Measurements from ENCODE around the gene SCO1.

SCO1 gene

DNA sequence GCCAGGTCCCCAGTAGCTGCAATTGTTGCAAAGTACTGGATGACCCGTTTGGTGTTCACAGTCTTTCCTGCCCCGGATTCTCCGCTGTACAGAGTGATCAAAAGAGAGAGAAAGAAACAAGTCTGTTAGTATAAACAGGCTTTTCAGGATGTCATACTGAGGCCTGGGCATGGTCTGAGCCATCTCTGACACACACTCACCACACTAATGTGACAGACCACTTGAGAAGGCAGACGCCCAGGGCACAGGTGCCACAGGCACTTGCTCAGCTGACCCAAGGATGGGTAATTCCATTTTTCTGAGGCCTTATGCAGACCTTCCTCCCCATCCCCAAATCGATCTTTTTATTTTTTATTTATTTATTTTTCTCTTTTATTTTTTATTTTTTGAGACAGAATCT lies 47.7 kb downstream of the SCO1 start:
- no peak for DNase-seq

DNA sequence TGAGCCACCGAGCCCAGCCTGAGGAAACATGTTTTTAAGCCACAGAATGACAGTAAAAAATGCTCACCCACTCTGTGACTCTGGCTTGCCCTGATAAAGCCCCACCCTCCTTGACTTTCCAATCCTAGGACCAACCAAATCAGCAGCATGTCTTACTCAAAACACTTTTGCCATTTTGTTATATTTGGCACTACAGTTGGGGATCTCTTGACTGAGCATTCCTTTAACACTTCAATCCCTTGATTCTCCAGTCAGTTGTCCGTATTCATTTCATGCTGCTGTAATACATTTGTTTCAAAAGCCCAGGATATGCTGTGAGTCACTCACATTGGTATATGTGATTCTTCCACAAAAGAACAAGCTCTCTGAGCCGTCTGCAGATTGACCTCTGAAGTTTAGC lies 48.4 kb downstream of the SCO1 start:
- no peak for DNase-seq

DNA sequence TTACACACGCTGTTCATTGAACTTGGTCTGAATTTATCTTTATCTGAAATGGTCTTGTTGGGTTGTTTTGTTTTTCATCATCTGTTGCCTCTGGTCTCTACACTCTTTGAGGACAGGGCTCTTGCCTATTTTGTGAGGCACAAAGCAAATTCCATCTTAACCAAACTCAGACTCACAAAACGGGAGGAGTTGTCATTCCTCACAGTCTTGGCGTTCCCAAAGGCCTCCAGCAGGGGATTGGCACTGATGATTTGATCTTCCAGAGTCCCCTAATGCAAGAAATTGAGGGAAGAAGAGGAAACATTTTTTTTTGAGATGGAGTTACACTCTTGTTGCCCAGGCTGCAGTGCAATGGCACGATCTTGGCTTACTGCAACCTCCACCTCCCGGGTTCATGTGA lies 49.0 kb downstream of the SCO1 start:
- DNase-seq, result no peak

DNA sequence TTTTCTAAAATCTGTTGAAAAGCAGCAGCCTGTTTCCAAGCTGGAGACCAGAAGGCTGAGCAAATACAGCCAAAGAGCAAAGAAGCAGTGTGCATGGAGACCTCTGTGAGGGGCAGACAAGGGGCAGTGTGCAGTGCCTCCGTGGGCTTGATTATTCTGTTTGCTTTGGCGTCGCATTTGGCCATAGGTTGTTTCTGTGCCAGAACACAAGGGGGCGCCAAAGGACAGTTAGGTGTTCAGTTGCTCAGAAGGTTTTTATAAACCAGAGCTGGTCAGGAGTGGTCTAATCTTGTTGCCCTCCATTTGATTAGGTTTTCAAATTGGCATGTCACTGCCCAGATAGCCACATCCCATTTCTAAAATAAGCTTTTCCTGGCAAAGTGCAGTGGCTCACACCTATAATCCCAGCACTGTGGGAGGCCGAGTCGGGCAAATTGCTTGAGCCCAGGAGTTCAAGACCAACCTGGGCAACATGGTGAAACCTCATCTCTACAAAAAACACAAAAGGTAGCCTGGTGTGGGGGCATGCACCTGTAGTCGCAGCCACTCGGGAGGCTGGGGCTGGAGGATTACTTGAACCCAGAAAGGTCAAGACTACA lies 50.8 kb downstream of the SCO1 start:
- DNase-seq, result peak; percentile 77

DNA sequence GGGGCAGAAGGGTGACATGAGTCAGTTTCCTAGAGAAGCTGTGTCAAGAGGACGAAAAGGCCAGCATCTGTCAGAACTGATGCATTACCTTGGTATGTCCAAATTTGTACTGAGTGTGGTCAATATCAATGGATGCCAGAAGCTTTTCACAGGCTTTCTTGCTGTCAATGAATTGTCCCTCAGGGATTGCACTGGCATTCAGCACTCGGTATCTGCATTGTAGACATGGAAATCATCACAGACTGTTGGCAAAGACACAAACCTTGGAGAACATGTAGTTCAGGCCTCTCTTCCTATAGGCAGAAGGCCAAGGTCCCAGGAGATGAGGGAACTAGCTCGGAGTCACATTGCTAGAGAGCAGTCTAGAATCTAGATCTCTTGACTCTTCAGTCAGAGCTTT lies 56.9 kb downstream of the SCO1 start:
- DNase-seq, result no peak

DNA sequence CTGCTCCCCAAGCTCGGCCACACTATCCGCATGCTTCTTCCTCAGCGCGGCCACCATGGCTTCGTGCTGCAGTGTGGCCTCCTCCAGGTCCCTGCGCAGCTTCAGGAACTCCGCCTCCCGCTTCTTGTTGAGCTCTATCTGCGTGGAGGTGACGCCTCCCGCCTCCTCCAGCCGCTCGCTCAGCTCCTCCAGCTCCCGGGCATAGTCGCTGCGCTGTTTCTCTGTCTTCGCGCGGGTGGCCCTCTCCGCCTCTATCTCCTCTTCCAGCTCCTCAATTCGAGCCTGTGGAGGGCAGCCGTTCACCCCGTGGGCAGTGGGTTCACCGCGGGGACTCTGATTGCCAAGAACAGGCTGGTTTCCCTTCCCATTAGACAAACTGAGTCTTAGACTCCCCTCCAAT lies 59.2 kb downstream of the SCO1 start:
- no peak for DNase-seq

DNA sequence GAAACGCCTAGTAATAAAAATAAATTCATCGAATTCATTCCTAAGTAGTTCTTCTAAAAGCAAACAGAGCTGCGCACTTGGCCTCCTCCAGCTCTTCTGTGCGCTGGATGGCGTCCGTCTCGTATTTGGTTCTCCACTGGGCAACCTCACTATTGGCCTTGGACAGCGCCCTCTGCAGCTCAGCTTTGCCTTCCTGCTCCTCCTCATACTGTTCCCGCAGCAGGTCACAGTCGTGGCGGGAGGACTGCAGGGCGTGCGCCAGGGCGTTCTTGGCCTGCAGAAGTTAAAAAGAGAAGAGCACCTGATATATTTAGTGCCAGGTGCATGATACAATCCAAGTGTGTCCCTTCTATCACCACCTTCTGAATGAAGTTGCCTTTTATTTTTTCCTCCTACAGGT lies 62.0 kb downstream of the SCO1 start:
- DNase-seq, result no peak

DNA sequence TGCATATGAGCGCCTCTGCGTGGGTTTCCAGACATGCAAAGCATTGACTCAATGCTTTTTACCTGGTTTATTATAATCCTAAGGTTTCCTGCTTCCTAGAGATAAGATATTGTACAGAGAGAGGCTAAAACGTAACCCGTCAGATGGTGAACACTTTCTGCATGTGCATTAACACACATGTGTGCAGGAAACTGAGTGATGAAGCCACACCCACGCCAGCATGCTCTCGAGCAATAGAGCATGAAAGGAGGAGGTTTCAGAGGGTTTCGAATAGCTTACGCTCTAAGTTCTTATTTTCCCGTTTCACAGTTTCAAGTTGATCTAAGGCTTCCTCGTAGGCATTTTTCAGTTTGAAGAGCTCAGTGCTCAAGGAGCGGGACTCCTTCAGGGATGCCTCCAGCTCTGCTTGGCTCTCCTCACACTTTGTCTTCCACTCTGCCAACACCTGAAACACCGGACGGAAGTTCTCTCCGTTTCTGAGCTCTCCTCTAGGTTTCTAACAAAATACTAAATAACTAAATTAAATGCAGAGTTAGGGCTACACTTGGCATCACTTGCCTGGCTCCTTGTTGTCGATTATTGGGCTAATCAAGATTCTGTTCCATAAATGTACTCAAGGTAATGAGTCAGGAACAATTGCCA lies 63.5 kb downstream of the SCO1 start:
- DNase-seq, result no peak

DNA sequence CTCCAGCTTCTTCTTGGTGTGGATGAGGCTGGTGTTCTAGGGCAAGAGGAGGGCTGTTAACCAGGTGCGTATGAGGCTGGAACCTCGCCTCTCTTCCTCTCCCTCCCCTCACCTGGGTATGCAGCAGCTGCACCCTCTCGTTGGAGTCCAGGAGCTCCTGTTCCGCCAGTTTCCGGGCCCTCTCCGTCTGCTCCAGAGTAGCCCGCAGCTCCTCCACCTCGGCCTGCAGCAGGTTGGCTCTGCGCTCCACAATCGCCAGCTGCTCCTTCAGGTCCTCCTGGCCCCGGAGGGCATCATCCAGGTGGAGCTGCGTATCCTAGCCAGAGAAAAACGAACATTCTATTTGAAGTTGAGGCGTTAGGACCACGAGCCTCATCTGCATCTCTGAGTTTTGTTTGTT lies 65.6 kb downstream of the SCO1 start:
- no peak for DNase-seq

DNA sequence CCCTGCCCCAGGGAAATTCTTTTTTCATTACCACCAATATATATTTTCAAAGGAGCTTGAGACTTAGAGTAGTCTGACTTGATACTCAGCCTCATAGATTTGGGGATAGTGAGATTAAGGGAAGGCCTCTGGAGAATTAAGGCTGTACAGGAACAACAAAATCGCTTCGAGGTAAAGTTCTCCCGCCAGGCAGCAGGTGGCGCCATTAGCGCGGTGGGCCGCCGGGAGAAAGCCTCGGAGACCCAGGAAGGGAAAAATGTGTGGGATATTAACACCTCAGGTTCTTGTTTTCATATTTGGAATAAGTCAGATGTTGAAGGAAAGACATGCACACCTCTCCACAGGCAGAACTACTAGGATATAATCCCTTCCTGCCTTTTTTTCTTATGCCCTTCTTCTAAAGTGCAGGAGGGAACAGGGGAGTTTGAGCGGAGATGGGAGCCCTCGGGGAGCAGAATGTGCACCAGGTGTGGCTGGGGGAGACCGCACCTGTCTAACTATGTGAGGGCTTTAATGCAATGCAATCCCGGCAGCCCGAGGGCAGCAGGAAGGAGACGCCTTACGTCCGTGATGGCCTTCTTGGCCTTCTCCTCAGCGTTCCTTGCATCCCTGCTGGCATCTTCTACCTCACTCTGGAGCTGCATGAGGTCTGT lies 66.2 kb downstream of the SCO1 start:
- DNase-seq, result peak; percentile 41

DNA sequence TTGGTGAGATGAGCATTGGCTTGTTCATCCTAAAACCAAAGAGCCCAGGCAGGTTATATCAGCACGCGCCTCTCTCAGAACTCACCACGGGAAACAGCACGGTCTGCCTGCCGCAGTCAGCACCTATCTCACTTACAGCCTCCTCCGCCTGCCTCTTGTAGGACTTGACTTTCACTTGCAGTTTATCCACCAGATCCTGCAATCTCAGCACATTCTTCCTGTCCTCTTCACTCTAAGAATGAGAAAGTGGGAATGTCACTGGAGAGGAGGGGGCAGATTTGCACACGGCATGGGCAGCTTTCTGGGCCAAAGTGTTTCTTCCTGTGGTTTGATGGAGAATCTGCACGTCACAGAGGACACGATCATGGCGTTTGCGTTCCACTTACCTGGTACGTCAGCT lies 67.6 kb downstream of the SCO1 start:
- no peak for DNase-seq

DNA sequence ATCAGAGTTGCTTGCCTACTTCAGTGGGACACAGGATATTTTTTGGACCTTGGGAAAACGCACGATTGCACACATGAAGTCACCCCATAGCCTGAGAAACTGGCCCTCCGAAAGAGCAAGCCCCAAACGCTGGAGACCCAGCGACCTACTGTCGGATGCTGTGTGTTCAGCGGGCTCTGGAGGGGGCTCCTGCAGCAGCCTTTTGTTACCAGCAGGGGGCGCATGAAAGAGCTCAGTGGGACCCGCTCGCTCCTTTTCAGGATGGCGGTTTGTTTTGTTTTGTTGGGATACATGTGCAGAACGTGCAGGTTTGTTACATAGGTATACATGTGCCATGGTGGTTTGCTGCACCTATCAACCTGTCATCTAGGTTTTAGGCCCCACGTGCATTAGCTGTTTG lies 68.6 kb downstream of the SCO1 start:
- DNase-seq, result no peak

DNA sequence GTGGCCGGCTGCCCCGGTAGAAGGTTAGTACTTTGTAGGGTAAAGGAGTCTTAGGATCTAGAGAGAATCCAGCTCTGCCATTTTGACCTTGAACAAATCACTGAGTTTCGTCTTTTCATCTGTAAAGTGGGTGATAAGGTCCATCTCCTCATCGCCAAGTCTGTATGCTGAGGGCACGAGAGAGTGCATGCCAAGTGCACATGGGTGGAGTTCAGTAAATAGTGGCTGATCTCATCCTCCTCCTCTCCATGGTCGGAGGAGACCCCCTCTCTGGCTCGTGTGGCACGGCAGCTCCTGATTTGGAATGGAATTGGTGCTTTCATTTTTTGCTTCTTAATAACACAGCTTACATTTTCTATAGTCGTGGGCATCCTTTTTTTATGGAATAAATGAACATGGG lies 70.9 kb downstream of the SCO1 start:
- no peak for DNase-seq

DNA sequence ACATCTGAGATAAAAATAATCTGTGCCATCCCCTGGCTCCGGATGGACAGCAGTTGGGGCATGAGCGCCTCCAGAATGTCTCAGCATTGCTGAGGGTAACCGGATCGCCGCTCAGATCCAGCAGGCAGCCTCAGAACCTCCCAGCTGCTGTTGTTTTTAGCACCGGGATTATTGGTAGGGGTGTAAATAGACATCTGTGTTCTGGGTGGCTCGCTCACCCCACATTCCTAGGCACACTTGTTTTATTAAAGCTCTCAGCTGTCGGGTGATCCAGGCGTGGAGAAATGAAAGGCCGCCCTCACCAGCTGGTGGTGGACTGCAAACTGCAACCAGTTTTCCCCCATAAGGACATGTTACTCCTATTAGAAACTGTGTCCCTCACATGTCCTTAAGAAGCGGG lies 72.4 kb downstream of the SCO1 start:
- DNase-seq, result no peak

DNA sequence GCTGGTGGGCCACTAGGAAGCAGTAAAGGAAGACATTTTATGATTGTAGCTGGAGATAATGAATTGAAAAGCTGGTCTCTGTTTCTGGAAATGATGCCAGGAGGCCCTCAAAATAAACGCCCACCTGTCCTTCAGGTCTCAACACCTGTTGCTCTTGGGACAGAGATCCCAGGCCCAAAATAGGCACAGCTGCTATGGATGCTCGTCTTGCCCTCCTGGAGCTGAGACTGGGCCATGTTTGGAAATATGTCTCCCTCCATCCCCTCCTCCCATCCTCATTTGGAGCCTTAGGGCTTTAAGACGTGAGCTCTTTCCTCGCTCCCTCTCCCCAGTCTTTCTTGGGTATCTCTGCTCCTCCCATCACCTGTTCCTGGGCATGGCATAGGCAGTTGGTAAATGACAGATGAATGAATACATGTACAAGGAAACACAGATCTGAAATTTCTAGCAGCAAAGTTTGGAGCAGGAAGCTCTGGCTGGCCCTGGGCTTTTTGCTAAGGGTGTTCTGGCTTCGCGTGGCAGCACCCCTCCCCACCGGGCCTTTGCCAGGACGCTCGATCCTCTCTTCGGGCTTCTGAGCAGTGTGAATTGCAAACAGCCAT lies 73.5 kb downstream of the SCO1 start:
- no peak for DNase-seq

DNA sequence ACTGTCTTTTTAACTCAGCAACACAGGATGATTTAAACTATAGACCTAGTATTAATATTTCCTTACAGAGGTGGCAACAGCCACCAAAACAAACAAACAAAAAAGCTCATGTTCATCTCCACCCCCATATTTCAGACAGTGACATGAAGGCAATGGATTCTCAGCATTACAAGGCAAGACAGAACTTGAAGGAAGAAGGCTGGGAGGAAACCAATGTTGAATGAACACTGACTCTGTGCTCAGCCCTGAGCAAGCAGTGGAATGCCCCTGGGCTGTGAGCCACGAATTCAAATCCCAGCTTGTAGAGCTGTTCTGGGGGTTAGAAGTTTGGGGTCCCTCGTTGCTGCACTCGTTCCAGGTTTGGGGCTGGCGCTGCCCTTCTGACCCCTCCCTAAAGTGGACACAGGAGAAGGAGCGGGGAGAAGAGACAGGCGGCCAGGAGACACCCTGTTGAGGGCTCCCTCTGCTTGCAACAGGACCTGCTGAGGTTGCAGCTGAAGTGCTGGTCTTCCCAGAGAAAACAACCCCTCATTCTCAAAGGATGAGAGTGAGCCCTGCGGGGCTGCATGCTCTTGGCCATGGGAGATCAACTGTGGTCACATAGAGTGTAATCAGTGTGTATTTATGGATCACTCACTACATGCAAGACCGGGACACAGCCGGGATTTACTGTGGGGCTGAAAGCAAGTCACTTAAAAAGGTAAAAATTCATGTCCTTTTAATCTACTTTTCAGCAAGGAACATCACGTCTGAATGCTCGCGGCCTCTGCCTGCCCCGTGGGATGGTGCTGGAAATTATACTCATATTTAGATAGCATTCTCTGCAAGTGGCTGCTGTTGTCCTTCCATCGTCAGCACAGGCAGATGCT lies 74.5 kb downstream of the SCO1 start:
- no peak for DNase-seq

Data from retina (tissue), 1 donor.